ENCODE results near the gene MTRF1. TPM values are rescaled to one million over a fixed set of nuclear protein-coding genes. Genes with fewer than 3 reads are reported as not detected.

MTRF1 gene
- total and polyA plus RNA-seq, 9 of the 15 experiments (the other 6 are each of a cell fraction or from before 2014, with no cell fraction given), result 12.5 to 33.7 (median 20.1) TPM

DNA sequence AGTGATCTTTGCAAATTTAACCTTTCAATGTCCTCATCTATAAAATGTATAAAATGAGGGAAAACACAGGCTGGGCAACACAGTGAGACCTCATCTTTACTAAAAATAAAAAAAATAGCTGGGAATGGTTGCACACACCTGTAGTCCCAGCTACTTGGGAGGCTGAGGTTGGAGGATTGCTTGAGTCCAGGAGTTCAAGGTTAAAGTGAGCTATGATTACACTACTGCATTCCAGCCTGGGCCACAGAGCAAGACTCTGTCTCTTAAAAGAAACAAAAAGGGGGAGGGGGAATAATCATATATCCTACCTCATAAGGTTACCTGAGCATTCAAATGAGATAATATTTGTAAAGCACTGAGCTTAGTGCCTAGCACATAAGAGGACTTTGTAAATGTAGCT, 5.8 kb downstream of the MTRF1 start:
- ChIA-PET CTCF (ENCODE audit: low intra/inter-chr PET ratio) (no interaction called here), POLR2A (interaction anchor here (0.7 kb wide), 1 partner anchor 631 kb away, joined by 3 read pairs; no protein-coding TSS in a partner anchor)
- Histone ChIP-seq H3K36me3 (ENCODE audit: control insufficient read depth, insufficient read depth, low read length) (peaks cover 64% of the 10 kb centered on the region), H3K9me1 (ENCODE audit: control insufficient read depth, insufficient read depth, low read length) (no peaks in the 10 kb centered on the region), H3K4me1 (replicated peaks in 1 of 2; ENCODE audit: control insufficient read depth in 2 of 2, insufficient read depth in 2 of 2, low read length in 2 of 2) (no peaks in the 10 kb centered on the region; a peak in 1 of 5 replicates), H3K9me3 (replicated peaks; ENCODE audit: control insufficient read depth, insufficient read depth, low read depth, low read length) (no peaks in the 10 kb centered on the region), H3K79me2 (ENCODE audit: control insufficient read depth, insufficient read depth, low read length) (peaks cover 3% of the 10 kb centered on the region; the same call in 2 of the 3 replicates), H4K20me1 (replicated peaks; ENCODE audit: control insufficient read depth, insufficient read depth, low read length) (no peaks in the 10 kb centered on the region), H3K27me3 (ENCODE audit: control insufficient read depth in 2 of 2, insufficient read depth in 2 of 2, low read length in 2 of 2) (no peaks in the 10 kb centered on the region), H3K27ac (ENCODE audit: extremely low read depth, low read depth, low read length) (no peak overlapping the region), H3K9ac (ENCODE audit: insufficient read depth in 1 of 2, low read depth in 2 of 2, low read length in 2 of 2) (no peak overlapping the region), H2AFZ (ENCODE audit: low read depth, low read length) (no peak overlapping the region), H3K4me3 (no peak overlapping the region), H3K4me2 (ENCODE audit: insufficient read depth, low read length) (no peak overlapping the region)
- intact Hi-C loops (cut with micrococcal nuclease) (no loop called here), in situ Hi-C loops (cut with MboI) (no loop called here)
- TF ChIP-seq CXXC5 (CRISPR knock-in tag; IDR thresholded peaks at IDR 0.05) (no peak), ZFP36 (IDR thresholded peaks at IDR 0.05; ENCODE audit: low read depth, low read length, partially characterized antibody) (no peak), SRSF1 (IDR thresholded peaks at IDR 0.05; ENCODE audit: low read depth, low read length) (no peak), FOS (IDR thresholded peaks at IDR 0.05; ENCODE audit: extremely low read depth, insufficient read length) (no peak), ZNF184 (CRISPR knock-in tag; IDR thresholded peaks at IDR 0.05) (no peak), CBFA2T2 (conservative IDR thresholded peaks at IDR 0.05) (no peak), U2AF1 (optimal IDR thresholded peaks at IDR 0.05; ENCODE audit: low read depth, low read length) (no peak), CHCHD3 (CRISPR knock-in tag; IDR thresholded peaks at IDR 0.05) (no peak)
- TF ChIP-seq, protein P1, sequence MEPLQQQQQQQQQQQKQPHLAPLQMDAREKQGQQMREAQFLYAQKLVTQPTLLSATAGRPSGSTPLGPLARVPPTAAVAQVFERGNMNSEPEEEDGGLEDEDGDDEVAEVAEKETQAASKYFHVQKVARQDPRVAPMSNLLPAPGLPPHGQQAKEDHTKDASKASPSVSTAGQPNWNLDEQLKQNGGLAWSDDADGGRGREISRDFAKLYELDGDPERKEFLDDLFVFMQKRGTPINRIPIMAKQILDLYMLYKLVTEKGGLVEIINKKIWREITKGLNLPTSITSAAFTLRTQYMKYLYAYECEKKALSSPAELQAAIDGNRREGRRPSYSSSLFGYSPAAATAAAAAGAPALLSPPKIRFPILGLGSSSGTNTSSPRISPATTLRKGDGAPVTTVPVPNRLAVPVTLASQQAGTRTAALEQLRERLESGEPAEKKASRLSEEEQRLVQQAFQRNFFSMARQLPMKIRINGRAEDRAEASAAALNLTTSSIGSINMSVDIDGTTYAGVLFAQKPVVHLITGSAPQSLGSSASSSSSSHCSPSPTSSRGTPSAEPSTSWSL (CRISPR knock-in tag; IDR thresholded peaks at IDR 0.05; ENCODE audit: borderline replicate concordance), result no peak
- FAIRE-seq (no peak), DNase-seq (ENCODE audit: extremely low read depth in 1 of 4, low spot score in 3 of 4) (no peak), ATAC-seq (no peak)
- BruUV-seq (replicated peaks), result no TSS peak
